ENCODE results near the gene RPL27. TPM values are rescaled to one million over a fixed set of nuclear protein-coding genes. Genes with fewer than 3 reads are reported as not detected.

RPL27 gene
- total RNA-seq, 2 donors from 2014 or later: 535 to 569 TPM

DNA sequence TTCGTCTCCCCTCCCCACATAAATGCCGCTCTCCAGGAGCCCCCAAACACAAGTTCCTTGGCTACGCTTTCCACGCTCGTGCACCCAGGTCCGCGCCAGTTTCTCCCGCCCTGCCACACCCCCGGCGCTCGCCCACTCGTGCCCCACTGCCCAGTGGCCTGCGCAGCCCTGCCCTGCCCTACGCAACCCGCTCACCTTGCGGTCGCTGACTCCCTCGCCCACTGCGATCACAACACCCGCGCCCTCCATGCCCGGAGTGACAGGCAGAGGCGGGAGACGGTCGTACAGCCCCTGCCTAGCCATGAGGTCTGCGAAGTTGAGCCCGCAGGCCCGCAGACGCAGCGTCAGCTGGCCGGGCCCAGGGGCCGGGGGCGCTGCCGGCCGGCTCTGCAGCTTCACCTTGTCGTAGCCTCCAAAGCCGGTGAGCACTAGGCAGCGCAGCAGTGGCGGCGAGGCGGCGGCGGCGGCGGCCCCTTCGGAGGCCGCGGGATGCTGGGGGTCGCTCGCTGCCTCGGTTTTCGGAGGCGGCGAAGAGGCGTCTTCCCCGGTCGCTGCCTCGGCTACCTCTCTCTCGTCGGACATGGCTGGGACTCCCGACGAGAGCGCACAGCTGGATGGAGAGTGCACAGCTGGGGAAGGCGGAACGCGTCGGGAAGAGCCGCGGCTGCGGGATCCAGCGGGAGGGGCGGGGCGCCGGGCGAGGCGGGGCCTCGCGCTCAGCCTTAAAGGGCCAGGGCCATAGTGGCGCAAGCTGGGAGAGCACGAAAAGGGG lies 23.7 kb downstream of the RPL27 start, which contains the start of gene VAT1:
Gene VAT1, minus strand, starts transcription at position 645 of the 772 bp plus-strand sequence. Its CDS starts 63 bp downstream, at position 582.
- peak; percentile 20 for ATAC-seq (ENCODE audit: insufficient number of reproducible peaks, low FRiP score, low read depth)

DNA sequence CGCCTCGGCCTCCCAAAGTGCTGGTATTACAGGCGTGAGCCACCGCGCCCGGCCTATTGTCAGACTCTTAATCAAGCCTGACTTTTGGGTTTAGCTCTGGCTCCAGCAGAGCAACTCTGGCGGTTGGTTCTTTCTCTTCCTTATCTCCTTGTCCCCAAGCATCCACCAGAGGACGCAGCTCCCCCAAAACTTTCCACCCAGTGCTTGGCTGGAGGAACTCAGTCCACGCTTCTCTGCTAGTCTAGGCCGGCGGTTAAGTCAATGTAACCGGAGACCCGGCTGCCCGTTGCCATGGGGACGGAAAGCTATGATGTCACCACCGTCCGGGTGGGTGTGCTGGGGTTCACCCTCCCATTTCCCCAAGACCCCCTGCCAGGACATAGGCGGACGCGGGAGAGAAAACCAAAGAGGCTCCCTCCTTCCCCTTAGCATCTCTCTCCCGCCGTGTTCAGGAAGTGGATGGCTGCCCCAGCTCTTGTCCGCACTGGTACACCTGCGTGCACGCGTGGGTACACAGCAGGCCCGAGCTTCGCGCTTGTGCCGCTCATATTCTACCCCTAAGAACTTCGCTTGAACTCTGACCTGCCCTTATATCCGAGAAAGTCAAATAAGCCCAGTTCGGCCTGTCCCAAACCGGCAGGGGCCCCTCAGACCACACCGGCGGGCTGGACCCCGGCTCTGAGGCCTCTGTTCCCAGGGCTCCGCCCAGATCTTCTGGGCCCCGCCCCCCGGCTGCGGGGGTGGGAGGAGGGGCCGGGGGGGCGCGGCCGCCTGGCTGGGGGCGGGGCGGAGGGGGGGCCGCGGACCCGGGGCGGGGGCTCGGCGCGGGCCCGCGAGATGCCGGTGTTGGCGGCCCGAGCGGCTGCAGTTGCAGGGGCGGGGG lies 26.4 kb downstream of the RPL27 start, which contains the start of gene RND2:
Gene RND2, plus strand, starts transcription at position 825 of the 883 bp plus-strand sequence. CDS start 117 bp downstream, outside the sequence.
- ATAC-seq (ENCODE audit: insufficient number of reproducible peaks, low FRiP score, low read depth): peak; percentile 57
- H3K36me3 ChIP-seq: no peaks in the 10 kb centered on the region
- peak; percentile 83 for DNase-seq (ENCODE audit: low spot score)
- H3K4me3 ChIP-seq: peak within 1 kb of the TSS; percentile 76
- peaks cover 11 to 23% of the 10 kb centered on the region in 2 donors for H3K4me1 ChIP-seq (ENCODE audit: control insufficient read depth in 1 of 2, low read depth in 2 of 2)
- peak within 1 kb of the TSS; percentile 59 to 65 for H3K27ac ChIP-seq
- no peaks in the 10 kb centered on the region for H3K27me3 ChIP-seq (replicated peaks; ENCODE audit: insufficient read depth)
- no peaks in the 10 kb centered on the region for H3K9me3 ChIP-seq
- TF ChIP-seq, protein P1, sequence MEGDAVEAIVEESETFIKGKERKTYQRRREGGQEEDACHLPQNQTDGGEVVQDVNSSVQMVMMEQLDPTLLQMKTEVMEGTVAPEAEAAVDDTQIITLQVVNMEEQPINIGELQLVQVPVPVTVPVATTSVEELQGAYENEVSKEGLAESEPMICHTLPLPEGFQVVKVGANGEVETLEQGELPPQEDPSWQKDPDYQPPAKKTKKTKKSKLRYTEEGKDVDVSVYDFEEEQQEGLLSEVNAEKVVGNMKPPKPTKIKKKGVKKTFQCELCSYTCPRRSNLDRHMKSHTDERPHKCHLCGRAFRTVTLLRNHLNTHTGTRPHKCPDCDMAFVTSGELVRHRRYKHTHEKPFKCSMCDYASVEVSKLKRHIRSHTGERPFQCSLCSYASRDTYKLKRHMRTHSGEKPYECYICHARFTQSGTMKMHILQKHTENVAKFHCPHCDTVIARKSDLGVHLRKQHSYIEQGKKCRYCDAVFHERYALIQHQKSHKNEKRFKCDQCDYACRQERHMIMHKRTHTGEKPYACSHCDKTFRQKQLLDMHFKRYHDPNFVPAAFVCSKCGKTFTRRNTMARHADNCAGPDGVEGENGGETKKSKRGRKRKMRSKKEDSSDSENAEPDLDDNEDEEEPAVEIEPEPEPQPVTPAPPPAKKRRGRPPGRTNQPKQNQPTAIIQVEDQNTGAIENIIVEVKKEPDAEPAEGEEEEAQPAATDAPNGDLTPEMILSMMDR (IDR thresholded peaks at IDR 0.05): peak; percentile 68

More for the DNA sequence above, 23.7 kb downstream of the RPL27 start, which contains the start of gene VAT1:
- DNase-seq (ENCODE audit: low spot score): no peak
- no peaks in the 10 kb centered on the region for H3K27me3 ChIP-seq (replicated peaks; ENCODE audit: insufficient read depth)
- no peaks in the 10 kb centered on the region for H3K9me3 ChIP-seq
- peaks cover 15 to 27% of the 10 kb centered on the region in 2 donors for H3K4me1 ChIP-seq (ENCODE audit: control insufficient read depth in 1 of 2, low read depth in 2 of 2)
- H3K36me3 ChIP-seq: no peaks in the 10 kb centered on the region
- TF ChIP-seq, protein P1 (IDR thresholded peaks at IDR 0.05): no peak
- H3K27ac ChIP-seq: peak within 1 kb of the TSS; percentile 71 to 86
- H3K4me3 ChIP-seq: peak within 1 kb of the TSS; percentile 100

DNA sequence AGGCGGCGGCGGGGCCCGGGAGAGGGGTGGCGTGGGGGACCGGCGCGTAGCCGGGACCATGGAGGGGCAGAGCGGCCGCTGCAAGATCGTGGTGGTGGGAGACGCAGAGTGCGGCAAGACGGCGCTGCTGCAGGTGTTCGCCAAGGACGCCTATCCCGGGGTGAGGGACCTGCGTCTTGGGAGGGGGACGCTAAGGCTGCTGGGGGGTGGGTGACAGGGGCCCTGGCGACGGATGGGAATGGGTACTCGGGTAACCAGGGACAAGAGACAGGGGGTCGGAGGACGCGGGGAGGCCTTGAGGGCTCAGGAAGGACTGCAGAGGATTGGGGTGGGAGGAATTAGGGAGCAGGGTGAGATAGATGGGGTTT lies 27.1 kb downstream of the RPL27 start:
- no peak for DNase-seq (ENCODE audit: low spot score)

DNA sequence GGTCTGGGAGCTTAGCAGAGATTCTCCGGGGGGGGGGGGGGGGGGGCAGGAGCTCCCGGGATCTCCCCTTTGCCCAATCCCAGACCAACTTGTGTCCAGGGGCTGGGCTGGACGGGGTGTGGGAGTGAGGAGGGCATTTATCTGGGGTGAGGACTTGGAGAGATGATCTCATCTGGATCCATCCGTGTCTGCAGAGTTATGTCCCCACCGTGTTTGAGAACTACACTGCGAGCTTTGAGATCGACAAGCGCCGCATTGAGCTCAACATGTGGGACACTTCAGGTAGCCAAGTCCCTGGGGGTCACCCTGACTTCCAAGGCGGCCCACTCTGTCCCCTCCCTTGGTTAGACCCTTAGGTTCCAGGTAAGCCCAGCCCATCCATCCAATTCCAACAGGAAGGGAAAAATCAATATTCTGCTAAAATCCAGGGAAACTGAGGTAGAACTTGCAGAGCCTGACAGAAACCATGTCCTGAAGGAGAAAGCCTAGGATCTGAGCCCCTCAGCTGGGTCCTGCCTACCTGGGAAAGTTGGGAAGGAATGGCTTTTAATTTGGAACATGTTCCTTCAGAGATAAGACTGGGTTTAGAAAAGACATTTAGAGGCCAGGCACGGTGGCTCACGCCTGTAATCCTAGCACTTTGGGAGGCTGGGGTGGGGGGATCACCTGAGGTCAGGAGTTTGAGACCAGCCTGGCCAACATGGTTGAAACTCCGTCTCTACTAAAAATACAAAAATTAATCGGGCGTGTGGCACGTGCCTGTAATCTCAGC lies 27.7 kb downstream of the RPL27 start:
- Histone ChIP-seq H3K27ac (peak overlapping the region; percentile 3 to 7), H3K9me3 (no peaks in the 10 kb centered on the region), H3K36me3 (no peaks in the 10 kb centered on the region), H3K4me1 (ENCODE audit: control insufficient read depth in 1 of 2, low read depth in 2 of 2) (peaks cover under 1 to 10% of the 10 kb centered on the region in 2 donors), H3K4me3 (no peak overlapping the region), H3K27me3 (replicated peaks; ENCODE audit: insufficient read depth) (no peaks in the 10 kb centered on the region)
- ATAC-seq (ENCODE audit: insufficient number of reproducible peaks, low FRiP score, low read depth) (no peak), DNase-seq (ENCODE audit: low spot score) (no peak)
- TF ChIP-seq, protein P1 (IDR thresholded peaks at IDR 0.05): no peak

More for the DNA sequence above, 27.1 kb downstream of the RPL27 start:
- H3K27ac ChIP-seq: no peak overlapping the region
- peak overlapping the region; percentile 76 for H3K4me3 ChIP-seq
- TF ChIP-seq, protein P1 (IDR thresholded peaks at IDR 0.05): no peak
- no peaks in the 10 kb centered on the region for H3K9me3 ChIP-seq
- no peak for ATAC-seq (ENCODE audit: insufficient number of reproducible peaks, low FRiP score, low read depth)
- peaks cover 6 to 17% of the 10 kb centered on the region in 2 donors for H3K4me1 ChIP-seq (ENCODE audit: control insufficient read depth in 1 of 2, low read depth in 2 of 2)
- H3K27me3 ChIP-seq (replicated peaks; ENCODE audit: insufficient read depth): no peaks in the 10 kb centered on the region
- no peaks in the 10 kb centered on the region for H3K36me3 ChIP-seq
